ENCODE data around the gene PCSK7.
A peak's percentile ranks its signal among the peaks of the same experiment; 100 is the strongest.

PCSK7 gene

DNA sequence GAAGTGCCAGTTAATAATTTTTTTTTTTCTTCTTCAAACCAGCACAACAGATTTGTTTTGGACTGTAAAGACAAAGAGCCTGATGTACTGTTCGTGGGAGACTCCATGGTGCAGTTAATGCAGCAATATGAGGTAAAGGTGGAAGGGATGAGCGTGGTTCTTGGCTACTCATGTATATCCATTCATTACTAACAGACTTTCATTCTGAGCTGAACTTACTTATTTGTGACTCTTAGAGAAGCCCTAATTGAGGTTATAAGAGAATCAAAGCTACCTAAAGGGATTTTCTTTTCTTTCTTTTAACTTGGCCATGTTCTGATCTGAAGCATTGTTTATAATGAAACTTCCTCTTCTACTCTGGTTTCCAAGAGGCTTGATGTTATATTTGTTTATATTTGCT, 72.0 kb downstream of the PCSK7 start:
- Mint-ChIP-seq H3K4me3 (no peak overlapping the region), H3K36me3 (ENCODE audit: low read depth) (peaks cover 92% of the 10 kb centered on the region), H3K4me1 (ENCODE audit: low read depth) (peaks cover 22% of the 10 kb centered on the region), H3K9me3 (no peaks in the 10 kb centered on the region), H3K27me3 (no peaks in the 10 kb centered on the region), H3K27ac (peak overlapping the region; percentile 77)
- no peak for DNase-seq

GRCh38 chr11:117157507-117157906, 74.4 kb downstream of the PCSK7 start:
- Mint-ChIP-seq H3K4me1 (ENCODE audit: low read depth) (peaks cover 27% of the 10 kb centered on the region), H3K9me3 (no peaks in the 10 kb centered on the region), H3K36me3 (ENCODE audit: low read depth) (peaks cover 90% of the 10 kb centered on the region), H3K27ac (peak overlapping the region; percentile 34), H3K27me3 (no peaks in the 10 kb centered on the region), H3K4me3 (no peak overlapping the region)
- no peak for DNase-seq

DNA sequence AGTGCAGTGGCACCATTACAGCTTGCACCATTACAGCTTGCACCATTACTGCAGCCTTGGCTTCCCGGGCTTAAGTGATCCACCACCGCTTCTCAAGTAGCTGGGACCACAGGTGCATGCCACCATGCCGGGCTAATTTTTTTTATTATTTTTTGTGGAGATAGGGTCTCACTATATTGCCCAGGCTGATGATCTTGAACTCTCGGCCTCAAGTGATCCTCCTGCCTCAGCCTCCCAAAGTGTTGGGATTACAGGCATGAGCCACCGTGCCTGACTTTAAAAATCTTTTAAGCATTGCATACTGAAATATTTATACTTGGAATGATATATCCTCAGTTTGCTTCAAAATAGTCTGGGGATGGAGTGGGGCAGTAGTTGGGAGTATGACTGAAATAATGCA, 77.4 kb downstream of the PCSK7 start:
- H3K27me3 Mint-ChIP-seq, result no peaks in the 10 kb centered on the region
- H3K4me3 Mint-ChIP-seq, result no peak overlapping the region
- no peak for DNase-seq
- peaks cover 86% of the 10 kb centered on the region for H3K36me3 Mint-ChIP-seq (ENCODE audit: low read depth)
- H3K27ac Mint-ChIP-seq, result no peak overlapping the region
- no peaks in the 10 kb centered on the region for H3K9me3 Mint-ChIP-seq
- H3K4me1 Mint-ChIP-seq (ENCODE audit: low read depth), result peaks cover 36% of the 10 kb centered on the region

Data from activated T-cell treated with anti-CD3 and anti-CD28 coated beads, Interleukin-2, amount 50 U/mL, for 24 hours (primary cell).